ENCODE measurements around the gene TNS3. TPM values are rescaled to one million over a fixed set of nuclear protein-coding genes. Genes with fewer than 3 reads are reported as not detected.

TNS3 gene
- total and polyA plus RNA-seq, 9 of the 15 experiments (the other 6 are each of a cell fraction or from before 2014, with no cell fraction given) = 0.20 TPM; not detected in 8

DNA sequence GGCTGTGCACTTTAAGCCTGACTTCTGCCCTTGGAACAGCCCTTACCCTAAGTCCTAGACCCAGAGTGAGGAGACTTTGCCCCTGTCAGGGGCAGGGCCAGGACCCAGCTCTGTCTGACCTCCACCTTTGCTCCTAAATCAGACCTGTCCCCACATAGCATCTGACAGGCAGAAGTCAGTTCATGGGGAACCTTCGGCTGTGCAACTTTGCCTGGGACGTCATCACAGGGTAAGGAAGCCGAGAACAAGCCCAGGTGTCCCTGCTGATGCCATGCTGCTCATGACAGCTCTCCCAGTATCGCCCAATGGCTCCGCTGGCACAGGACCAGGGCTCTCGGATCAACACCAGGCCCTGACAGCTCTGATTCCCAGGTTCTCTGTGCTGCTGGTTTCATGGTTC lies 55.4 kb downstream of the TNS3 start:
- no peaks in the 10 kb centered on the region for H3K9me3 ChIP-seq (replicated peaks; ENCODE audit: control insufficient read depth, insufficient read depth, low read depth, low read length)
- TF ChIP-seq ZNF384 (IDR thresholded peaks at IDR 0.05; ENCODE audit: low read depth, low read length) (no peak), RBM39 (optimal IDR thresholded peaks at IDR 0.05; ENCODE audit: low read depth, low read length) (no peak), CBX1 (IDR thresholded peaks at IDR 0.05; ENCODE audit: low read depth) (no peak), DIDO1 (tag; IDR thresholded peaks at IDR 0.05; ENCODE audit: low read depth) (no peak), SRSF9 (IDR thresholded peaks at IDR 0.05; ENCODE audit: borderline replicate concordance, low read depth, low read length) (no peak), RFX7 (CRISPR knock-in tag; IDR thresholded peaks at IDR 0.05) (no peak), ERF (CRISPR knock-in tag; IDR thresholded peaks at IDR 0.05) (no peak), ARID1B (IDR thresholded peaks at IDR 0.05) (no peak), ZNF282 (CRISPR knock-in tag; IDR thresholded peaks at IDR 0.05) (no peak), KHSRP (IDR thresholded peaks at IDR 0.05) (no peak), GABPA (tag; conservative IDR thresholded peaks at IDR 0.05; ENCODE audit: low read depth) (no peak), BMI1 (IDR thresholded peaks at IDR 0.05; ENCODE audit: low read length) (no peak)
- TF ChIP-seq, protein P1, sequence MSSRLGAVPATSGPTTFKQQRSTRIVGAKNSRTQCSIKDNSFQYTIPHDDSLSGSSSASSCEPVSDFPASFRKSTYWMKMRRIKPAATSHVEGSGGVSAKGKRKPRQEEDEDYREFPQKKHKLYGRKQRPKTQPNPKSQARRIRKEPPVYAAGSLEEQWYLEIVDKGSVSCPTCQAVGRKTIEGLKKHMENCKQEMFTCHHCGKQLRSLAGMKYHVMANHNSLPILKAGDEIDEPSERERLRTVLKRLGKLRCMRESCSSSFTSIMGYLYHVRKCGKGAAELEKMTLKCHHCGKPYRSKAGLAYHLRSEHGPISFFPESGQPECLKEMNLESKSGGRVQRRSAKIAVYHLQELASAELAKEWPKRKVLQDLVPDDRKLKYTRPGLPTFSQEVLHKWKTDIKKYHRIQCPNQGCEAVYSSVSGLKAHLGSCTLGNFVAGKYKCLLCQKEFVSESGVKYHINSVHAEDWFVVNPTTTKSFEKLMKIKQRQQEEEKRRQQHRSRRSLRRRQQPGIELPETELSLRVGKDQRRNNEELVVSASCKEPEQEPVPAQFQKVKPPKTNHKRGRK (tag; IDR thresholded peaks at IDR 0.05) = no peak
- TF ChIP-seq, protein P2, sequence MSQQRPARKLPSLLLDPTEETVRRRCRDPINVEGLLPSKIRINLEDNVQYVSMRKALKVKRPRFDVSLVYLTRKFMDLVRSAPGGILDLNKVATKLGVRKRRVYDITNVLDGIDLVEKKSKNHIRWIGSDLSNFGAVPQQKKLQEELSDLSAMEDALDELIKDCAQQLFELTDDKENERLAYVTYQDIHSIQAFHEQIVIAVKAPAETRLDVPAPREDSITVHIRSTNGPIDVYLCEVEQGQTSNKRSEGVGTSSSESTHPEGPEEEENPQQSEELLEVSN (IDR thresholded peaks at IDR 0.05; ENCODE audit: borderline replicate concordance in 1 of 2, extremely low read depth in 1 of 2, insufficient read depth in 1 of 2, insufficient read length in 1 of 2, low read depth in 1 of 2, low read length in 1 of 2, poor library complexity in 1 of 2, severe bottlenecking in 1 of 2) = no peak
- ATAC-seq (no peak), FAIRE-seq (no peak), DNase-seq (ENCODE audit: extremely low read depth in 1 of 4, low spot score in 3 of 4) (no peak)
- no peak overlapping the region for H3K4me2 ChIP-seq (ENCODE audit: insufficient read depth, low read length)
- H3K9ac ChIP-seq (ENCODE audit: insufficient read depth in 1 of 2, low read depth in 2 of 2, low read length in 2 of 2) = no peak overlapping the region
- WGBS (ENCODE audit: insufficient coverage, low coverage, missing lambda C conversion rate) = 2% methylated on average over 6 of the region's 6 CpGs
- H3K9me1 ChIP-seq (ENCODE audit: control insufficient read depth, insufficient read depth, low read length) = no peaks in the 10 kb centered on the region
- H3K36me3 ChIP-seq (ENCODE audit: control insufficient read depth, insufficient read depth, low read length) = no peaks in the 10 kb centered on the region
- peaks cover 6 to 44% of the 10 kb centered on the region in 2 experiments; a peak in 4 of 5 replicates for H3K27me3 ChIP-seq (ENCODE audit: control insufficient read depth in 2 of 2, insufficient read depth in 2 of 2, low read length in 2 of 2)
- in situ Hi-C loops (cut with MboI) = no loop called here
- H2AFZ ChIP-seq (ENCODE audit: low read depth, low read length) = no peak overlapping the region
- ChIA-PET CTCF (ENCODE audit: low intra/inter-chr PET ratio) (no interaction called here), POLR2A (interaction anchor here (0.9 kb wide), 1 partner anchor 20 kb away, joined by 3 read pairs; no protein-coding TSS in a partner anchor)
- H3K4me3 ChIP-seq = no peak overlapping the region
- no peaks in the 10 kb centered on the region for H3K4me1 ChIP-seq (replicated peaks in 1 of 2; ENCODE audit: control insufficient read depth in 2 of 2, insufficient read depth in 2 of 2, low read length in 2 of 2)
- intact Hi-C loops (cut with micrococcal nuclease) = no loop called here
- 0 out of 2 replicates have a peak, but pooled peaks cover 3% of the 10 kb centered on the region for H4K20me1 ChIP-seq (replicated peaks; ENCODE audit: control insufficient read depth, insufficient read depth, low read length)
- BruUV-seq (replicated peaks) = no TSS peak
- H3K27ac ChIP-seq (ENCODE audit: extremely low read depth, low read depth, low read length) = no peak overlapping the region
- no peaks in the 10 kb centered on the region for H3K79me2 ChIP-seq (ENCODE audit: control insufficient read depth, insufficient read depth, low read length)
